Vagina (tissue), 2 donors: ENCODE results near the gene SCARF2.
"Not testable (repeated sequence)": the region's sequence is repeated elsewhere in the genome, so short reads cannot be mapped to it uniquely, and the experiment has no call there.

ENCODE experiments used
- POLR2A ChIP-seq, 2 donors: fragments of 450-650 bp; IDR thresholded peaks; one replicate each; pipeline ENCODE4 v1.6.1; 2017; ENCODE audit warnings: antibody characterized with exemption in 2 of 2, mild to moderate bottlenecking in 2 of 2, moderate library complexity in 2 of 2
- POLR2AphosphoS5 ChIP-seq, 2 donors: sonication (generic); formaldehyde crosslinking; IDR thresholded peaks; one replicate each; pipeline ENCODE4 v1.9.0; 2017; ENCODE audit warnings: antibody characterized with exemption in 2 of 2, mild to moderate bottlenecking in 2 of 2, low read depth in 1 of 2; ENCODE audit not compliant: insufficient read depth in 1 of 2
- TF ChIP-seq, protein P1 (sequence below), 3 experiments: fragments of 450-650 bp in 2 of 3; fragments of 200-600 bp in 1 of 3; sonication (generic) in 1 of 3; IDR thresholded peaks; one replicate each; pipeline ENCODE4 v1.5.1; 2017 to 2019; ENCODE audit warnings: antibody characterized with exemption in 3 of 3, mild to moderate bottlenecking in 2 of 3, moderate library complexity in 2 of 3

DNA sequence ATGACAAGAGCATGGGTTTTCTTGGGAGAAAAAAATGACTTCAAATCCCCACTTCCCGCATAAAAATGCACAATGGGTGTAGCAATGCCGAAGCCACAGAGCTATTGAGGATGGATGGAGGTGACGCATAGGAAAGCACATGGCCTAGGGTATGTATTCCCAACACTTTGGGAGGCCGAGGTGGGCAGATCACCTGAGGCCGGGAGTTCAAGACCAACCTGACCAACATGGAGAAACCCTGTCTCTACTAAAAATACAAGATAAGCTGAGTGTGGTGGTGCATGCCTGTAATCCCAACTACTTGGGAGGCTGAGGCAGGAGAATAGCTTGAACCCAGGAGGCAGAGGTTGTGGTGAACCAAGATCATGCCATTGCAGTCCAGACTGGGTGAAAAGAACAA, 58.9 kb downstream of the SCARF2 start:
- TF ChIP-seq, protein P1, sequence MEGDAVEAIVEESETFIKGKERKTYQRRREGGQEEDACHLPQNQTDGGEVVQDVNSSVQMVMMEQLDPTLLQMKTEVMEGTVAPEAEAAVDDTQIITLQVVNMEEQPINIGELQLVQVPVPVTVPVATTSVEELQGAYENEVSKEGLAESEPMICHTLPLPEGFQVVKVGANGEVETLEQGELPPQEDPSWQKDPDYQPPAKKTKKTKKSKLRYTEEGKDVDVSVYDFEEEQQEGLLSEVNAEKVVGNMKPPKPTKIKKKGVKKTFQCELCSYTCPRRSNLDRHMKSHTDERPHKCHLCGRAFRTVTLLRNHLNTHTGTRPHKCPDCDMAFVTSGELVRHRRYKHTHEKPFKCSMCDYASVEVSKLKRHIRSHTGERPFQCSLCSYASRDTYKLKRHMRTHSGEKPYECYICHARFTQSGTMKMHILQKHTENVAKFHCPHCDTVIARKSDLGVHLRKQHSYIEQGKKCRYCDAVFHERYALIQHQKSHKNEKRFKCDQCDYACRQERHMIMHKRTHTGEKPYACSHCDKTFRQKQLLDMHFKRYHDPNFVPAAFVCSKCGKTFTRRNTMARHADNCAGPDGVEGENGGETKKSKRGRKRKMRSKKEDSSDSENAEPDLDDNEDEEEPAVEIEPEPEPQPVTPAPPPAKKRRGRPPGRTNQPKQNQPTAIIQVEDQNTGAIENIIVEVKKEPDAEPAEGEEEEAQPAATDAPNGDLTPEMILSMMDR (IDR thresholded peaks at IDR 0.05): not testable (repeated sequence)
- not testable (repeated sequence) for TF ChIP-seq POLR2A (IDR thresholded peaks at IDR 0.05); POLR2AphosphoS5 (IDR thresholded peaks at IDR 0.05; ENCODE audit: insufficient read depth in 1 of 2, low read depth in 1 of 2)
